HG03103 (cell line): ENCODE data around the gene CGB5.
"Not testable (repeated sequence)": the region's sequence is repeated elsewhere in the genome, so short reads cannot be mapped to it uniquely, and the experiment has no call there.

Experiments
- ATAC-seq: cut with Tn5 transposase; IDR thresholded peaks from one replicate; pipeline ENCODE4 v1.9.1; 2021; ENCODE audit warnings: low read depth; ENCODE audit not compliant: unreplicated experiment

Gene CGB5

GRCh38 chr19:49043548-49043947 lies at the start of gene CGB5:
TSS of gene CGB5 (plus strand) at chr19:49043848. CDS start at chr19:49044210, 362 bp downstream.
- ATAC-seq, result not testable (repeated sequence)

DNA sequence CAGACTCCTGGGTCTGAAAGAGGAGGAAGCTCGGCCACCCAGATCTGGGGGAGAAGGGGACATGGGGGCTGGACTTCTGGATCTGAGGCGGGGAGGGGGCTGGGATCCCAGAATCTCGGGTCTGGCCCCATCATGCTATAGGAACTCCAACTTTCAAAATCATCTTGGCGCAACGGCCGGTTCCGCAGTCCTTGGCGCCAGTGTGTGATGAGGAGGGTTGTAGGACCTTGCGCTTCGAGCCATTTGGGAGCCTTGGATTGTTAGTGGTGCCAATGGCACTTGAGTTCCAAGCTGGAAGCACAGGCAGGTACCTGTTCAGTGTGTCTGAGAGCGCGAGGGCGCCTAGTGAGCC lies 49.6 kb upstream of the CGB5 start:
- no peak for ATAC-seq

- ATAC-seq, result no peak
Observed at GRCh38 chr19:48997972-48998371, 45.7 kb upstream of the CGB5 start.

GRCh38 chr19:48999481-49000325 lies 43.9 kb upstream of the CGB5 start:
- no peak for ATAC-seq

DNA sequence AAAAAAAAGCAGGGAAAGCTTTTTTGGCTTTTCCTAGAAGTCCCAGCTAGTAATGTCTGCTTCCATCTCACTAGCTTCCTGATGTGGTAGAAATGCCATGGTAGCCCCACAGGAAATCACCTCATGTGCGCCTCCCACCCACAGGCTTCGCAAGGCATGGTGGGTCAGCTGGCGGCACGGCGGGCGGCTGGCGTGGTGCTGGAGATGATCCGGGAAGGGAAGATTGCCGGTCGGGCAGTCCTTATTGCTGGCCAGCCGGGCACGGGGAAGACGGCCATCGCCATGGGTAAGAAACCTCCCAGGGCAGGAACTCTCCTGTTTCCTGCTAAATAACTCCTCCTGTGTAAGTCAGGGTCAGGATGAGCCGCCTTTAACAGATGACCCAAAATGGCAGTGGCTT lies 39.5 kb upstream of the CGB5 start:
- ATAC-seq, result no peak

DNA sequence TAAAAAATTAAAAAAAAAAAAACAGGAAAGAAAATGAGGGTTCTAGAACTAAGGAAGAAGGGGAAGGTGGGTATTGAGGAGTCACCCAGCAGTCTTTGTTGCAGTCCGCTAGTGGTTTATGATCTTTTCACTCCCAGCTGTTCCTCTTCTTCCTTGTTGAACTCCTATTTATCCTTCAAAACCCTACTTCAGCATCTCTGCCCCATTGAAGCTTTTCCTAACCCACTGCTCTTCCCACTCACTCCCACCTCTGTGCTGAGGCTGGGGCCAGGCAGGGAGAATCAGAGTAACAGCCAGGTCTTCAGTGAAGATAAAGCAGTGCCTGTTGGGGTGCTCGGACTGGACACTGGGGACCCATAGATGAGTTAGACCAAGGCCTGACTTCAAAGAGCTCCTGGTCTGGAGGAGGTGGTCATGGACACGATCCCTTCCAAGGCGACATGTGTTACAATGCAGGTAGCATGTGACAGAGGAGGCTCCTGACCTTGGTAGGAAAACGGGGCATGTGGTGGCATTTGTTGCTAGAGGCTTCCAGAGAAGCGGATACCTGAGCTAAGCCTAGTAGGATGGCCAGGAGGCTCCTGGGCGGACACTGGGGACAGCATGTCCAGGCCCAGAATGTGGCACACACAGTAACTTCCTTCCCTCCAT lies 38.6 kb upstream of the CGB5 start:
- no peak for ATAC-seq

GRCh38 chr19:49006905-49007304 lies 36.7 kb upstream of the CGB5 start:
- ATAC-seq, result no peak

GRCh38 chr19:49009828-49010227 lies 33.8 kb upstream of the CGB5 start:
- no peak for ATAC-seq

DNA sequence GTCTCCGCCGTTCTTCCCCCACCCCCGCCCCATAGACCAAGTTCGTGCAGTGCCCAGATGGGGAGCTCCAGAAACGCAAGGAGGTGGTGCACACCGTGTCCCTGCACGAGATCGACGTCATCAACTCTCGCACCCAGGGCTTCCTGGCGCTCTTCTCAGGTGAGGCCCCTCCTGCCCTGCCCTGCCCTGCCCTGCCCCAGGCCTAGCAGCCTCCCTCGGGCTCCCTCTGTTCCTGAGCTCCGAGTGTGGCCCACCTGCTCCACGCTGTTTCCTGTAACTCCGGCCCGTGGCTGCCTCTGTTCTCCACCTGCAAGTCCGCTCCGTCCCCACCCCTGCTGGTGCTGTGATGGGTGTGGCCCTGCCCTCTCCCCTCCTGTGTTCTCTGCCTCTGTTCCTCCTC lies 33.2 kb upstream of the CGB5 start:
- no peak for ATAC-seq

DNA sequence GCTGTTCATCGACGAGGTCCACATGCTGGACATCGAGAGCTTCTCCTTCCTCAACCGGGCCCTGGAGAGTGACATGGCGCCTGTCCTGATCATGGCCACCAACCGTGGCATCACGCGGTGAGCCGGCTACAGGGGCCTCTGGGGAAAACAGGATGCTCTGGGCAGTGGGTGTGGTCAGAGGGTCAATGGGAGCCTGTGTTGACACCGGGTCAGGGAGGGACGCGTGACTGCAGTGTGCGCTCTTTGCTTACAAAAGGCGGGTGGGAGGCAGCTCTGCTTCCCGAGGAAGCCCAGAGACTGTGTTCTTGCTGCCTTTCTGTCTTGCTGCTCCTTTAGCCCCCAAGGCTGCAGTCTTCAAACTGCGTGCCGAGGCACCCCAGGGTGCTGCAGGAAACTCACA lies 32.5 kb upstream of the CGB5 start:
- no peak for ATAC-seq

GRCh38 chr19:49014123-49014869 lies 29.4 kb upstream of the CGB5 start:
- no peak for ATAC-seq

DNA sequence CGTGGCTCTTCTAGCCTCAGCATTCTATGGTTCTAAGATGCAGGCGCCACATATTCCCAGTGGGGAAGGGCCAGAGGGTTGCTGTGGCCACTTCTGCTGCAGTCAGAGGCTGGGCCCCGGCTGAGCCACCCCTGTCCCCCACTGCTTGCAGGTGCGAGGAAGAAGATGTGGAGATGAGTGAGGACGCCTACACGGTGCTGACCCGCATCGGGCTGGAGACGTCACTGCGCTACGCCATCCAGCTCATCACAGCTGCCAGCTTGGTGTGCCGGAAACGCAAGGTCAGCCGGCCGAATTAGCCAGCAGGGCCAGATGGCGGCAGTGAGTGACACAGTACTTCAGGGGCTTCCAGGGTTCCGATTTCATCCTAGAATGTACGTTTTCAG lies 28.8 kb upstream of the CGB5 start:
- no peak for ATAC-seq

GRCh38 chr19:49016067-49016839 lies 27.4 kb upstream of the CGB5 start:
- no peak for ATAC-seq

DNA sequence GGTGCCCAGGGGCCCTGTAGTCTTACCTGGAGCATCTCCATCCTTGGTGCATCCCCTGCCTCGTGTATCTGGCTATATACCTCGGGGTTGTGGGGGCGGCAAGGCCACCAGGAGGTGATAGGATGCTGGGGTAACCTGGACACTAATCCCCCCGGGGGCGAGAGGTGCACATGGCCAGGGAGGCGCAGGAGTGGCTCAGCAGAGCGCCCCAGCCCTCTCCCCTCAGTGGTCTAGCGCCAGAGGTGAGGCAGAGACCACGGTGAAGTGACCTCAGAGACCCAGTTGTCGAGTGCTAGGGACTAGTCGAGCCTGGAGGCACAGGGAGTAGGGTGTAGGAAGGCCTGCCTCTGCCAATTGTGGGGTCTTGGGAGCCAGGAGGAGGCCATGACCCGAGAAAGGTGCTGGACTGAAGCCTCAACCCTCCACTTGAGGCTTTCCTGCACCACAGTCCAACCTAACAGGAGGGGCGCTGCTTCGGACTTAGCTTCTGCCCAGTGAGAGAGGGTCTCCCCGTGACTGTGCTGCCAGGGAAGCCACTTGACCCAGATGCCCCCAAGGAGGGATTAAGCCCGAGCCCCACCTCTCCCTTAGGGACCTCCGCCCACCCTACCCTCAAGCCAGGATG lies 26.5 kb upstream of the CGB5 start, which contains the start of gene LHB:
Gene LHB (minus strand): TSS at position 51 of the 625 bp plus-strand sequence. CDS start 10 bp downstream, at position 41.
- ATAC-seq, result no peak

DNA sequence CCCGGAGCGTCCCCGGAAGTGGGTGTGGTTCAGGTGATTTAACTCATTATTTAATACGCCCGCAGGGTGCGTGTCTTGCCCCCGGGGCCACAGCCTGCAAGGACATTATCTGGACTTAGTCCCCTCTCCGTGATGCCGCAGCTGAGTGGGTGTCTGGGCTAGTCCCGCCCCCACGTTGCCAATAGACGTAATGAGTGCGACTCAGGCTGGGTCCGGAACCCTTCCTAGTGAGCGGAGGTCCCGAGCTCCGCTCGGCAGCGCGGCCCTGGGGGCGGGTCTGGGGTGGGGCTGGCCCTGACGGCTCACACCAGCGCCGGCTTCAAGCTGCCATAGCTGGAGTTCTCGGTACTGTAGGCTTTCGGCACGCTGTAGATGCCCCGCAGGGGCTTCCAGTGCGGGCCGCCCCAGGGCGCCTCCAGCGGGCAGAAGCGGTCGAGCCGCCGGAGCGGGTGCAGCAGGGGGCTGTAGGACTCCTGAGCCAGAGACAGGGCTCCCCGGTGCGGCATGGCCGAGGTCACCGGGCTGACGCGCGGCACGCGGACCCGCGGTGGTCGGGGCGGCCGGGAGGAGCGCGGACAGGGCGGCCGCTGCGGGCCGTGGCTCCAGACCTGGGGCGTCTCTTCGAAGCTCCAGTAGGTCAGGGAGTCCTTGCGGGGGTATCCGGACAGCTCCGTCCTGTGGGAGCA lies 25.8 kb upstream of the CGB5 start:
- no peak for ATAC-seq

- ATAC-seq, result not testable (repeated sequence)
Observed at GRCh38 chr19:49018388-49019241, 25.0 kb upstream of the CGB5 start.

GRCh38 chr19:49019242-49019932 lies 24.3 kb upstream of the CGB5 start:
- no peak for ATAC-seq

GRCh38 chr19:49020342-49020741 lies 23.3 kb upstream of the CGB5 start:
- ATAC-seq, result no peak
